Prostate gland (tissue), 2 donors: ENCODE measurements around the gene TAF6L. TPM values are rescaled to one million over a fixed set of nuclear protein-coding genes. Genes with fewer than 3 reads are reported as not detected.

Experiments used
- DNase-seq: peaks from one replicate; pipeline ENCODE4 v3.0.0-alpha.2; 2019; ENCODE audit warnings: low spot score
- H3K27ac ChIP-seq, 2 donors: fragments of 200-600 bp; sonication (generic); 2 replicates each; pipeline ENCODE4 v1.5.1; 2017 to 2019
- H3K27me3 ChIP-seq: fragments of 200-600 bp; sonication (generic); replicated peaks from 2 replicates; pipeline ENCODE4 v1.5.1; 2019; ENCODE audit not compliant: insufficient read depth
- H3K36me3 ChIP-seq, 2 donors: fragments of 200-600 bp; sonication (generic); 1 replicate in 1 of 2; 2 replicates in 1 of 2; pipeline versions ENCODE4 v1.5.1 to v1.8.1; 2017 to 2019
- H3K4me1 ChIP-seq: fragments of 200-600 bp; sonication (generic); replicated peaks from 2 replicates; pipeline ENCODE4 v1.5.1; 2019
- H3K4me3 ChIP-seq, 2 donors: fragments of 200-600 bp; sonication (generic); 2 replicates each; pipeline ENCODE4 v1.5.1; 2017 to 2019
- H3K9me3 ChIP-seq: fragments of 200-600 bp; sonication (generic); 2 replicates; pipeline ENCODE4 v1.5.1; 2017
- CTCF ChIP-seq, 4 experiments: fragments of 200-600 bp in 2 of 4; fragments of 450-650 bp in 2 of 4; sonication (generic) in 2 of 4; IDR thresholded peaks; 1 replicate in 3 of 4; 2 replicates in 1 of 4; pipeline ENCODE4 v1.5.1; 2016 to 2019; ENCODE audit warnings: antibody characterized with exemption in 4 of 4, mild to moderate bottlenecking in 2 of 4, moderate library complexity in 2 of 4
- POLR2A ChIP-seq: fragments of 450-650 bp; IDR thresholded peaks from one replicate; pipeline ENCODE4 v1.6.1; 2016; ENCODE audit warnings: antibody characterized with exemption, mild to moderate bottlenecking
- POLR2AphosphoS5 ChIP-seq: sonication (generic); formaldehyde crosslinking; IDR thresholded peaks from one replicate; pipeline ENCODE4 v1.6.1; 2017; ENCODE audit warnings: antibody characterized with exemption
- WGBS: methylation state at CpG from one replicate; pipeline ENCODE4 v1.1.5; 2018; 5-methylcytosine and 5-hydroxymethylcytosine counted together
- intact Hi-C: fragments of 100-400 bp; cut with DNase I; formaldehyde crosslinking; loops from one replicate; pipeline ENCODE4 v1.14.2; 2022
- total RNA-seq, 2 donors: library from RNA; depleted of rRNA; stranded (reverse); fragments of >200 nt; gene quantifications; one replicate each; pipeline ENCODE4 v1.1.0, GENCODE V29; 2016

Gene TAF6L
- 10 to 100 TPM; 22.2 to 36.2 TPM for total RNA-seq

GRCh38 chr11:62771144-62772021 lies at the start of gene TAF6L:
Gene TAF6L (plus strand): TSS chr11:62771396. CDS start chr11:62775784, 4,388 bp downstream.
- H3K27me3 ChIP-seq = no peaks in the 10 kb centered on the region
- TF ChIP-seq POLR2A = peak; percentile 41
- peak in 1 of 4 experiments; percentile 7 for TF ChIP-seq CTCF (IDR thresholded peaks at IDR 0.05)
- TF ChIP-seq POLR2AphosphoS5 = peak; percentile 83
- 3% methylated on average over 50 of the region's 60 CpGs for WGBS
- peak within 1 kb of the TSS; percentile 86 to 91 for H3K27ac ChIP-seq
- H3K4me1 ChIP-seq = peaks cover 5% of the 10 kb centered on the region
- no peaks in the 10 kb centered on the region for H3K36me3 ChIP-seq
- H3K9me3 ChIP-seq = no peaks in the 10 kb centered on the region
- DNase-seq = peak; percentile 98
- intact Hi-C loops = no loop called here
- H3K4me3 ChIP-seq = peak within 1 kb of the TSS; percentile 62 to 80

GRCh38 chr11:62721994-62722393 lies 49.2 kb upstream of the TAF6L start:
- no peak for DNase-seq
- Histone ChIP-seq H3K27me3 (no peaks in the 10 kb centered on the region), H3K9me3 (no peaks in the 10 kb centered on the region), H3K4me3 (no peak overlapping the region), H3K4me1 (peaks cover 2% of the 10 kb centered on the region), H3K27ac (no peak overlapping the region), H3K36me3 (peaks cover 0 to 28% of the 10 kb centered on the region in 2 donors)
- intact Hi-C loops = no loop called here
- WGBS = 64% methylated on average over 7 of the region's 7 CpGs
- no peak for TF ChIP-seq POLR2A
- no peak for TF ChIP-seq CTCF (IDR thresholded peaks at IDR 0.05)
- no peak for TF ChIP-seq POLR2AphosphoS5

GRCh38 chr11:62724171-62724570 lies 47.0 kb upstream of the TAF6L start:
- intact Hi-C loops = no loop called here
- Histone ChIP-seq H3K9me3 (no peaks in the 10 kb centered on the region), H3K27ac (peak overlapping the region in 1 of 2 donors; percentile 9), H3K36me3 (peaks cover 0 to 27% of the 10 kb centered on the region in 2 donors), H3K27me3 (no peaks in the 10 kb centered on the region), H3K4me3 (peak overlapping the region in 1 of 2 donors; percentile 90), H3K4me1 (no peaks in the 10 kb centered on the region)
- WGBS = 27% methylated on average over 8 of the region's 8 CpGs
- no peak for DNase-seq
- TF ChIP-seq POLR2A = no peak
- no peak for TF ChIP-seq CTCF (IDR thresholded peaks at IDR 0.05)
- no peak for TF ChIP-seq POLR2AphosphoS5

- no peak for TF ChIP-seq POLR2AphosphoS5
- TF ChIP-seq POLR2A = no peak
- TF ChIP-seq CTCF (IDR thresholded peaks at IDR 0.05) = no peak
- Histone ChIP-seq H3K27me3 (no peaks in the 10 kb centered on the region), H3K9me3 (no peaks in the 10 kb centered on the region), H3K4me1 (peaks cover 9% of the 10 kb centered on the region), H3K4me3 (peak overlapping the region; percentile 79 to 90), H3K27ac (peak overlapping the region; percentile 89 to 97), H3K36me3 (peaks cover 0 to 20% of the 10 kb centered on the region in 2 donors)
- intact Hi-C loops = loop anchor here (5.0 kb wide), 1 partner anchor 37 kb away; the partner anchor contains the start of gene POLR2G
- no peak for DNase-seq
- WGBS = 2% methylated on average over 7 of the region's 7 CpGs
These were observed 45.5 kb upstream of the TAF6L start for GRCh38 chr11:62725646-62726045.
